ENCODE data around the gene CYBC1. TPM values are rescaled to one million over a fixed set of nuclear protein-coding genes. Genes with fewer than 3 reads are reported as not detected.

The CYBC1 gene
- total and polyA plus RNA-seq, 11 donors = 17.3 to 82.1 (median 25.4) TPM

DNA sequence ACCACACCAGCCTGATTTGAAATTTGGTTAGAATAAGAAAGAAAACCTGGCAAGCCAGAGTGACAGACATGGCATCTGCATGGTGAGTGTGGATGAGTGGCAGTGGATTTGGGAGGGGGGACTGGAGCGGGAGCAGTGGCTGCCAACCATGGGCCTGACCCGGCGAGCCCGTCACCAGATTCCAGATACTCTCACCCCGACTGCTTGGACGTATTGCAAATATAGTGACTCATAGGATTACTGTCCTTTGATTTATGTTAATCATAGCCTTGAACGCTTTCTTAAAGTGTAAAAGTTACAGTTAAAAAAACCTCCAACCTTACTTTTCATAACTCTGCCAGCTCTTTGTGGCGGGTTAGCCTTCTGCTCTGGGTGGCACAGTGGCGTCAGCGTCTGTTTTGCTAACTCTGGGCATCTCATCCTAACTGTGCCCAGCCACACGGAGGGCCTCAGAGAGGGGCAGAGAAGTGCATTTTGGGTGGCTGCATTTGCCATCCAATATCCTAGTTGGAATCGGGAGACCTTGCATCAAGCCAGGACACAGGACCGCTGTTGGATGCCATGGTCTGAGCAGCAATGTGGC lies 42.2 kb upstream of the CYBC1 start:
- ATAC-seq (no peak), DNase-seq (peak in 1 of 5 donors; percentile 39)
- H3K9me3 ChIP-seq = no peaks in the 10 kb centered on the region
- H3K36me3 ChIP-seq = peaks cover 0 to 18% (median 9%) of the 10 kb centered on the region in 9 donors
- no peaks in the 10 kb centered on the region for H3K27me3 ChIP-seq
- intact Hi-C loops (cut with DNase I) = loop anchor here in 5 of 10 donors (5.0 to 10.0 kb wide), 3 partner anchors 52 to 140 kb away; no protein-coding TSS in a partner anchor
- peak overlapping the region in 1 of 12 donors; percentile 24 for H3K27ac ChIP-seq
- H3K4me3 ChIP-seq = no peak overlapping the region
- H3K4me1 ChIP-seq = peaks cover 2 to 43% (median 18%) of the 10 kb centered on the region in 12 donors
- no peak for TF ChIP-seq POLR2A (IDR thresholded peaks at IDR 0.05)
- TF ChIP-seq, protein P1, sequence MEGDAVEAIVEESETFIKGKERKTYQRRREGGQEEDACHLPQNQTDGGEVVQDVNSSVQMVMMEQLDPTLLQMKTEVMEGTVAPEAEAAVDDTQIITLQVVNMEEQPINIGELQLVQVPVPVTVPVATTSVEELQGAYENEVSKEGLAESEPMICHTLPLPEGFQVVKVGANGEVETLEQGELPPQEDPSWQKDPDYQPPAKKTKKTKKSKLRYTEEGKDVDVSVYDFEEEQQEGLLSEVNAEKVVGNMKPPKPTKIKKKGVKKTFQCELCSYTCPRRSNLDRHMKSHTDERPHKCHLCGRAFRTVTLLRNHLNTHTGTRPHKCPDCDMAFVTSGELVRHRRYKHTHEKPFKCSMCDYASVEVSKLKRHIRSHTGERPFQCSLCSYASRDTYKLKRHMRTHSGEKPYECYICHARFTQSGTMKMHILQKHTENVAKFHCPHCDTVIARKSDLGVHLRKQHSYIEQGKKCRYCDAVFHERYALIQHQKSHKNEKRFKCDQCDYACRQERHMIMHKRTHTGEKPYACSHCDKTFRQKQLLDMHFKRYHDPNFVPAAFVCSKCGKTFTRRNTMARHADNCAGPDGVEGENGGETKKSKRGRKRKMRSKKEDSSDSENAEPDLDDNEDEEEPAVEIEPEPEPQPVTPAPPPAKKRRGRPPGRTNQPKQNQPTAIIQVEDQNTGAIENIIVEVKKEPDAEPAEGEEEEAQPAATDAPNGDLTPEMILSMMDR (IDR thresholded peaks at IDR 0.05) = no peak
- WGBS, 4 donors = 89 to 92% (median 91%) methylated on average over 13 of the region's 13 CpGs

DNA sequence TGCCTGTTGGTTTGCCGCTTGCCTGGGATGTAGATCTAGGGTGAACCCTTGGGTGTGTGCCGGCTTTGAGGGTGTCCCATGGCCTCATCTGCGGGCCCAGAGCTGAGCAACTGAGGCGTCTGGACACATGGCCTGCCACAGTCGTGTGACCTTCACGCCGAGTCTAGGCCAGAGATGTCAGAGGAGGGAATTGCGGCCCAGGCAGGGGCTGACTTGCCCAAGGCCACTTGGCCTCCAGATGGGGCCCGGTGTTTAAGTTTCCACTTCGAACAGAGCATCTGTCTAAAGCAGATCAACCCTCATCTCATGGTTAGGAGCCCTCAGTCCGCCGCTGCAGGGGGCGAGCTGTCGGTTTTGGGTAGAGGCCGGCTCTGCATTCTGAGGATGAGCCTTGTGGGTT lies 41.0 kb upstream of the CYBC1 start:
- ATAC-seq = no peak
- Histone ChIP-seq H3K4me1 (peaks cover 0 to 37% (median 14%) of the 10 kb centered on the region in 12 donors), H3K27me3 (no peaks in the 10 kb centered on the region), H3K9me3 (no peaks in the 10 kb centered on the region), H3K27ac (no peak overlapping the region), H3K4me3 (no peak overlapping the region), H3K36me3 (peaks cover 0 to 30% (median 19%) of the 10 kb centered on the region in 9 donors)
- intact Hi-C loops (cut with DNase I) = loop anchor here in 5 of 10 donors (5.0 to 10.0 kb wide), 3 partner anchors 53 to 139 kb away; no protein-coding TSS in a partner anchor
- TF ChIP-seq POLR2A (IDR thresholded peaks at IDR 0.05) = no peak
- TF ChIP-seq, protein P1 (IDR thresholded peaks at IDR 0.05) = no peak
- DNase-seq = no peak
- WGBS, 4 donors = 86 to 97% (median 94%) methylated on average over 12 to 15 of the region's 15 CpGs

DNA sequence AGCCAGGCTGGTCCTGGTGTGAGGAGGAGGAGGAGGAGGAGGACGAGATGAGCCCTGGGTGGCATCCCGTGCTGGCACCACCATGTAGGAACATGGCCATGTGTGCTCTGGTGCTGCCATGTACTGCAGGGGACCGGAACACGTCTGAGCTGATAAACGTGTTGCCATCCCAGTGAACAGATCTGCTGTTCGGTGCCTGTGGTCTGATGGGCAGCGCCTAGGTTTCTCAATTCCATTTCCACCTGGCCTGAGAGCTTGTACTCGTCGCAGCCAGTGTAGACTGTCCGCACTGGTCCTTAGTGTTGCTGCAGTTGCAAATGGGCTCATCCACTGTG lies 40.6 kb upstream of the CYBC1 start:
- peaks cover 0 to 34% (median 22%) of the 10 kb centered on the region in 9 donors for H3K36me3 ChIP-seq
- H3K27ac ChIP-seq = no peak overlapping the region
- DNase-seq (no peak), ATAC-seq (no peak)
- H3K4me3 ChIP-seq = no peak overlapping the region
- H3K4me1 ChIP-seq = peaks cover 0 to 34% (median 12%) of the 10 kb centered on the region in 12 donors
- no peaks in the 10 kb centered on the region for H3K9me3 ChIP-seq
- WGBS, 4 donors = 88 to 94% (median 91%) methylated on average over 6 to 10 of the region's 10 CpGs
- no peak for TF ChIP-seq POLR2A (IDR thresholded peaks at IDR 0.05)
- TF ChIP-seq, protein P1 (IDR thresholded peaks at IDR 0.05) = no peak
- intact Hi-C loops (cut with DNase I) = loop anchor here in 5 of 10 donors (5.0 to 10.0 kb wide), 3 partner anchors 54 to 139 kb away; no protein-coding TSS in a partner anchor
- no peaks in the 10 kb centered on the region for H3K27me3 ChIP-seq

DNA sequence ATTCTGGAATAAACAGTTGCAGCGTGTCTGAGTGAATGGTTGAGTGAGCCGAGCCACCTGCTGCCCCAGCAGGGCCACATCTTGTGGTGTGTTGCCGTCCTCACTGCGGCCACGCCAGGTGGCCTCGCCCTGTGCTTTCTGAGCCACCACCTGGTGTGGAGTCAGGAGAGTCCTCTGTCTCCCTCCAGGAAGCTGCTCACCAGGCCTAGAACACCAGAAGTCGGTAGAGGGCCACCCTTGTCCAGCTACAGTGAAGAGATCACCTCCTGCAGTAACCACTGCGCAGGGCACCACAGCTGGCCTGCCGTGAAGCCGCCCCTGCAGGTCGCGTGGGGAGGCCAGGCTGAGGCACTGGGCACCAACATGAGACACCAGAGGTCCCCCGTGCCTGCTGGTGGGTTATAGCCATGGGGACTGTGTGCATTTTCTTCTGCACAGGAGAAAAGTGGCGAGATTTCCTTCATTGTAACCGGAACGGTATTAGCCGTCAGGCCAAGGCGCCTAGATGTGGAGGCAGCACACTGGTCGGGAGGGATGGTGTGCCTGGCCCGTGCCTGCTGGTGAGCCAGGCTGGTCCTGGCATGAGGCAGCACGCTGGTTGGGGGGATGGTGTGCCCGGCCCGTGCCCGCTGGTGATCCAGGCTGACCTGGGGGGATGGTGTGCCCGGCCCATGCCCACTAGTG lies 40.1 kb upstream of the CYBC1 start:
- 89 to 95% (median 91%) methylated on average over 21 to 25 of the region's 25 CpGs for WGBS, 4 donors
- peaks cover under 1 to 39% (median 27%) of the 10 kb centered on the region in 9 donors for H3K36me3 ChIP-seq
- intact Hi-C loops (cut with DNase I) = loop anchor here in 5 of 10 donors (5.0 to 10.0 kb wide), 3 partner anchors 54 to 138 kb away; no protein-coding TSS in a partner anchor
- H3K27me3 ChIP-seq = no peaks in the 10 kb centered on the region
- H3K4me1 ChIP-seq = peaks cover 0 to 31% (median 10%) of the 10 kb centered on the region in 12 donors
- H3K9me3 ChIP-seq = no peaks in the 10 kb centered on the region
- TF ChIP-seq POLR2A (IDR thresholded peaks at IDR 0.05) = no peak
- TF ChIP-seq, protein P1 (IDR thresholded peaks at IDR 0.05) = no peak
- DNase-seq (no peak), ATAC-seq (no peak)
- peak overlapping the region in 1 of 12 donors; percentile 90 for H3K27ac ChIP-seq
- no peak overlapping the region for H3K4me3 ChIP-seq

Measured in heart left ventricle (tissue), 16 donors.